Raji (cell line): ENCODE data around the gene APMAP.

ENCODE experiments used
- POLR2A ChIP-seq: IDR thresholded peaks from 2 replicates; pipeline ENCODE4 v1.6.1; 2011; ENCODE audit warnings: low read depth, low read length, control low read depth; ENCODE audit not compliant: insufficient read depth

Gene APMAP

GRCh38 chr20:25003002-25003401, 10.5 kb upstream of the APMAP start:
- no peak for TF ChIP-seq POLR2A

DNA sequence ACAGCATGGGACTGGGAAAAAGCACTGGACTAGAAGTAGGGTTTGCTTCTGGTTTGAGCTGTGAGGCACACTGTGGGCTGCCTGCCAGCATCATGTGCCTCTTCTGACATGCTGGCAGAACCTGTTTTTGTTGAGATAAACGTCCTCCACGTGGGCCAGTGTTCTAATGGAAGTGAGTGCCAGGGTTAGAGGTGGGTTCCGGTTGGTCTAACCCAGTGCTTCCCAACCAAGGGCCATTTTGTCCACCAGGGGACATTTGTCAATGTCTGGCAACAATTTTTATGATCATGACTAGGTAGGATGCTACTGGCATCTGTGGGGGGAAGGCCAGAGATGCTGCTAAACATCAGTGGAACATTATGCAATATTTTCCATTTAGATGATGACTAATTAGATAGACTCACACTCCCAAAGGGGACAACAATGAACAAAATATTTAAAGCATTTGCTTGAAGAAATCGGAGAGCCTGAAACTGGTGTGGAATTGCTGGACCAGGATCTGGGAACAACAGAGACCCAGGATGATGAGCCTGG, 7.8 kb upstream of the APMAP start:
- no peak for TF ChIP-seq POLR2A

DNA sequence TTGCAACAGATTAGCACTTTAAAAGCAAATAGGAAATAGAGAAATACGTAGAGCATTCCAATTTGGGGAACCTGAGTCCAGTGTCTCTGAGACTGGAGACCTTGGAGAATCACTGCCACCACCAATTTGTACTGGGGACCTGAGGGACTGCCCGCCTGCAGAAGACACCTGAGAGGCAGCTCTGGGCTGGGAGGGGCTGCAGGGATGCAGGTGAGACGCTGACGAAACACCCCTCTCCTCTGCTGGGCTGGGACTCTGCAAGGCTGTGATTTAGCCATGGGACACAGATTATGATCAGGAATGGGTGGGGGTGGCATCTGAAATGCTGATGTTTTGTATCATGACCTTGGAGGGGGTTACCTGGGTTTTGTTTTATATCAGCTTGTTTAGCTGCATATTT, 7.0 kb upstream of the APMAP start:
- no peak for TF ChIP-seq POLR2A

DNA sequence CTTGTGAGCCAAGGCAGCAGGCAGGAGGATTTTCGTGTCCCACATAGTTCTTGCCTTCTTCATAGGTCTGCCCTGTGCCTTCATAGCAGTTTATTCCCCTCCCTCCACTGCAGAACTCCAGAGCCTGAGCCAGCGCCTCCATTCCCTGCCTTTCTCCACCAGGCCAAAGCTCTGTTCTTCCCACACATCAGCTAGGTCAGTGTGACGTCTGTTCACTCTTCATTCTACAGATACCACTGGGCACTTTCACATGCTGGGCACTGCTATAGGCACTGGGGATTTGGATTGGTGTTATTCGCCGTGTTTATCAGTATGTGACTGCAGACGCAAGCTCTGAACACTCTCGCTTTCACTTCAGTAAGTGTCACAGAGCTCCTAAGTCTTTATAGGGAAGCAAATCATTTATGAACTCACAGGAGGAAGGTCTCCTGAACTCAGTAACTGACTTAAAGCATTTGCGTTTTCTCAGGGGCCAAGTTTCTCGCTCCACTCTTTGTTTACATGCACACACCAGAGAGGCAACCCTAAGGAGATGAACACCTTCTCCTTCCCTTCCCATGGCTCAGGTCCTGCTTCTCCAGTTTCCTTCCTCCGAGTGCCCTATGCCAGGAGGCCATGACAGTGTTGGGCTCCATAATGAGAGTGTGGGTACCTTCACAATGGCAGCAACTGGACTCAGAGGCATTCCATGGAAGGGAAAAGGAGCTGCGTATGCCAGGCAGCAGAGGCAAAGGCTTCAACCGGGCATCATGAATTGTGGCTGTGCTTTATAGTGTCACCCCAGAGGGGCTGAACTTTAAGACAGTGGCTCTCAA, 6.3 kb upstream of the APMAP start:
- no peak for TF ChIP-seq POLR2A

- TF ChIP-seq POLR2A = no peak
Observed at GRCh38 chr20:24998121-24998520, 5.6 kb upstream of the APMAP start.

GRCh38 chr20:24996449-24997377, 4.2 kb upstream of the APMAP start:
- no peak for TF ChIP-seq POLR2A

- no peak for TF ChIP-seq POLR2A
Observed at GRCh38 chr20:24995741-24996448, 3.3 kb upstream of the APMAP start.

DNA sequence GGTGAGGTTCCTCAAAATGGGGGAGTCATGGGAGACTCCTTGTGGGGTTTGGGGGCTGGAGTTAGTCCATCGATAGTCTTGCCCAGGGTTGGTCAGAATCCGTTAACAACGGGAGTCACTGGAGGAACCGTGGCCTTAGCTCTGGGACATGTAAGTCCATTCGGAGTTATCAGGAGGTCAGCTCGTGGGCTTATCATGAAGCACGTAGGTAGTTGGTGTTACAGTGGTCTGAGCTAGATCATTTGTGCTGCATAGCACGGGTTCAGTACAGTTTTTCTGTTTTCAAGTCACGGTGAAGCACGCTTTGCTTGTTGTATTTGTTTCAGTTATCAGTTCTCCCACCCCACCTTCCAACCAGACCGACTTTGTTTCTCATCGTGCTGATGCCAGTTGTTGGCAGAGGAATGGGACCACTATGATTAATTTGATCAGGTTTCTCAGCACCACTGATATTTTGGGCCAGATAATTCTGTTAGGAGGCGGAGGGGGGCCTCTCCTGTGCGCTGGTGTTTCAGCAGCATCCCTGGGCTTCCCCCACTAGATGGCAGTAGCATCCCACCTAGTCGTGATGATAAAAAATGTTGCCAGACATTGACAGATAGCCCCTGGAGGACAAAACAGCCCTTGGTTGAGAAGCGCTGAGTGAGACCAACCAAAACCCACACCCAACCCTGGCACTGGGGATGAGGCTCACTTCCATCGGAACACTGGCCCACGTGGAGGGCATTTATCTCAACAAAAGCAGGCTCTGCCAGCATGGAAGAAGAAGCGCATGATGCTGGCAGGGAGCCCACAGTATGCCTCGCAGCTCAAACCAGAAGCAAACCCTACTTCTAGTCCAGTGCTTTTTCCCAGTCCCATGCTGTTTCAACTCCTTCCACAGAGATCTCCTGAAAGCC, 2.2 kb upstream of the APMAP start:
- TF ChIP-seq POLR2A = no peak

- no peak for TF ChIP-seq POLR2A
Observed at GRCh38 chr20:24994186-24994465, 1.6 kb upstream of the APMAP start.

DNA sequence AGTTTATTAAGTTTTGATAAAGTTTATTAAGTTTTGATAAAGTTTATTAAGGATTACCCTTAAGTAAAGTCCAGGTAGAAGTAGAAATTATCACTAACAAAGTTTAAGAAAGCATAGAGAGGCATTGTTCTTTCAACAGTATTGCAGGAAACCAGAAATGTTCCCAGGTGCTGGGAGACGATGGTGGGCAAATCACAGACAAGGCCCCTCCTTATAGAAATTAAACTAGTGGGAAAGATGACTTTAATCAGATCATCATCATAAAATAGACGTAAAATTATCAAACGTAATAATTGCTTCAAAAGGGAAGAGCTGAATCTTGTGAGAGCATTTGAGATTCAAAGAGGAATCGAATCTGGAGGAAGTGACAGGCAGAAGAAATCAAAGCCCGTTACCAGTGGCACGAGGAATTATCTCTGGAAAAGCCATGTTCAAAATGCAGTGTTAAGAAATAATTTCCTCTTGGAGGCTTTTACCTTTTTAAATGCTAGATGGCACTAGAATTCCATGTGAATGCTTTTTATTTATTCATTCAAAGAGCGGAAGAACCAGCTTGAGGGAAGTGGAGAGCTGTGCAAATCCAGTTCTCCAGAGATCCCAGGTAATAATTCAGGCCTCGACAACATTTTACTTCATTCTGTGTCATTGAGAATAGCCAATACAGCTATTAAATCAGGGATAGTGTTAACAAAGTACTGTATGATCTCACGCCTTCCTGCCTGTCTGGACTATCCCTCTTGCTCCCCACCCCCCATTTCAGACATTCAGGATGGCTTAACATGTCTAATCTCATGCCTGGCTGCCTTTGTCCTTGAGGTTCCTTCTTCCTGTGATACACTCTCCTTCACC, 1.0 kb upstream of the APMAP start:
- TF ChIP-seq POLR2A = no peak

- no peak for TF ChIP-seq POLR2A
Observed at GRCh38 chr20:24991897-24992486, 559 bp downstream of the APMAP start.

DNA sequence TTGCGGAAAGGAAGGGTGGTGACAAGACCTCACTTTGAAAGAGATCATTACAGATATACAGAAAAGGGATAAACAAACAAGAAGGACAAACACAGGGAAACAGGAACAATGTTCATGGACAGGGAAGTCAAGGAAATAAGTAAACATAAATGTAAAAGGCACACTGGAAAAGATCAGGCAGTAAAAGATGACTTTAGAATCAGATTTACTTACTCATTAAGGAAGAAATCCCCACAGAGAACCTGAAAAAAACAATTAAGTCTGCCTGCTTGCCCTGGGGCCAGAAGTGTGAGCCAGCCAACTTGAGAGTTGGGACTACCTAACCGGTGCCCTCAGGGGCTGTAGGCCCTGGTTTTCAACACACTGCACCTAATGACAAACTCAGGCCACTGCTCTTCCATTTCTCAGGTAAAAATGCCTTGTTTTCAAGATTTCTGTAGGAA, 1.7 kb downstream of the APMAP start:
- no peak for TF ChIP-seq POLR2A

- no peak for TF ChIP-seq POLR2A
Observed at GRCh38 chr20:24989162-24989561, 3.4 kb downstream of the APMAP start.
